ENCODE data around the gene TTC34. TPM values are rescaled to one million over a fixed set of nuclear protein-coding genes. Genes with fewer than 3 reads are reported as not detected.

The TTC34 gene
- total and polyA plus RNA-seq, 3 donors from 2014 or later = 3.0 to 5.2 (median 4.1) TPM

DNA sequence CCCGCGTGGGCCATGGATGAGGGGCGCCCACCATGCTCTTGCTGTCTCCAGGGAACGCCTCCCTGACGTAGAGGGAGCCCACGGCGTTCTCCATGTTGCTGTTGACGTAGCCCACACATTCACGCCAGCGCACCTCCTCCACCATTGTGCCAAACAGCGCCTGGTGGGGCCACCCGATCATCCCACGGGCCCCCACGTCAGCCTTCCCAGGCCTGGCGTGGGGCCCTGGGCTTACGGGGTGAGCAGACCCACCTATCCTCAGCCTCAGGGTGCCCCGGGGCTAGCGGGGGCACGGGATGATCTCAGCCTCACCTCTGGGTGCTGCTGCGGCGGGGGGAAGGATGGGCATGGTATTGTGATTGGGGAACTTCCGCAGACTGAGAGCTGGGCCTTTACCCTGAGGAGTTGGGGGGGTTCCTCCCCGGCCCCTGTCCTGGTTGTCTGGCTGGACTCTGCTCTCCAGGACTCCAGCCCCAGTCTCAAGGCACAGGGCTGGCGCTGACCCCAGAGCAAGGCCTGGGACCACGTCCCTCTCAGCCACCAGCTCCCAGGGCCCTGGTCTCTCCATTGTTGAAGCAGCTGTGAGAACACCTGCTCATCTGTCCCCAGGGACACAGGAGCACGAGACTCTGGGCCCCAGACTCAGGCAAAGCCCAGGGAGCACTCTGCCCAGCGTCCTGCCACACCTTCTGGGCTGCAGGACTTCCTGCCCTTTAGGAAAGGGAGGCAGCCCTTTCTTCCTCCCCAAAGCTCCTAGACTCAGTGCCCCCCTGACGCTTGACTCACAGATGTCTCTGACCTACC lies 204.8 kb downstream of the TTC34 start:
- intact Hi-C loops (cut with DNase I; ENCODE audit: low total_unique reads) = no loop called here
- no peak for DNase-seq
- Histone ChIP-seq H3K9me3 (no peaks in the 10 kb centered on the region), H3K27ac (no peak overlapping the region), H3K36me3 (ENCODE audit: low read depth, missing control alignments) (no peaks in the 10 kb centered on the region), H3K4me1 (peaks cover 12% of the 10 kb centered on the region), H3K4me3 (no peak overlapping the region), H3K27me3 (no peaks in the 10 kb centered on the region)
- no peak for TF ChIP-seq POLR2A (IDR thresholded peaks at IDR 0.05)
- TF ChIP-seq, protein P1, sequence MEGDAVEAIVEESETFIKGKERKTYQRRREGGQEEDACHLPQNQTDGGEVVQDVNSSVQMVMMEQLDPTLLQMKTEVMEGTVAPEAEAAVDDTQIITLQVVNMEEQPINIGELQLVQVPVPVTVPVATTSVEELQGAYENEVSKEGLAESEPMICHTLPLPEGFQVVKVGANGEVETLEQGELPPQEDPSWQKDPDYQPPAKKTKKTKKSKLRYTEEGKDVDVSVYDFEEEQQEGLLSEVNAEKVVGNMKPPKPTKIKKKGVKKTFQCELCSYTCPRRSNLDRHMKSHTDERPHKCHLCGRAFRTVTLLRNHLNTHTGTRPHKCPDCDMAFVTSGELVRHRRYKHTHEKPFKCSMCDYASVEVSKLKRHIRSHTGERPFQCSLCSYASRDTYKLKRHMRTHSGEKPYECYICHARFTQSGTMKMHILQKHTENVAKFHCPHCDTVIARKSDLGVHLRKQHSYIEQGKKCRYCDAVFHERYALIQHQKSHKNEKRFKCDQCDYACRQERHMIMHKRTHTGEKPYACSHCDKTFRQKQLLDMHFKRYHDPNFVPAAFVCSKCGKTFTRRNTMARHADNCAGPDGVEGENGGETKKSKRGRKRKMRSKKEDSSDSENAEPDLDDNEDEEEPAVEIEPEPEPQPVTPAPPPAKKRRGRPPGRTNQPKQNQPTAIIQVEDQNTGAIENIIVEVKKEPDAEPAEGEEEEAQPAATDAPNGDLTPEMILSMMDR (IDR thresholded peaks at IDR 0.05) = no peak
- WGBS, 2 donors = 84 to 95% methylated on average over 18 to 22 of the region's 28 CpGs

DNA sequence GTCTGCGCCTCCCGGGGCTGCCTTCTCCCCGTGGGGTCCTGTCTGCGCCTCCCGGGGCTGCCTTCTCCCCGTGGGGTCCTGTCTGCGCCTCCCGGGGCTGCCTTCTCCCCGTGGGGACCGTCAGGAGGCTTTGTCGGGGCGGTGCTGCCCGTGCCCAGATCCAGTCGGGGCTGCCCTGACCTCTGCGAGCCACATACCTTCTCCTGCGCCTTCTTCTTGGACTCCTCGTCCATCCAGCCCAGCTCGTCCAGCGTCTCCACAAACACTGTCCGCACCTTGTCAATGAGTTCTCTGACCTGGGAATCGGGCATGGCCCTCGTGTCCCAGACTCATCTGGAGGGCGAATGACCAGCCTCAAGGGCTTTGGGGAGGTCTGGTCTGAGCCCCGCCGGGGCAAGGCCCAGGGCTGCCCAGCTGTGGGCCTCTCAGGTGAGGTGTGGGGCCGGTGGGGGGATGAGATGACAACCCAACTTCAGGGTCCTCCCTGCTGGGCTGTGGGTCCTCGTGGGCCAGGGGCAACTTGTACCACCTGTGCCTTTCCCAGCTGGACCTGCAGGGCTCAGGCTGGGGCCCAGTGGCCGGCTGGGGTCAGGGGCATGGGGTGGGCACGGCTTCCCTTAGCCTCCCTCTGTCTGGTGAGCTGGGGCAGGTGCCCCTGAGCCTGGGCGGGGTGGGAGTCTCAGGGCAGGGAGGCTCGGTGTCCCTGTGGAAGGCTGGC lies 205.5 kb downstream of the TTC34 start:
- Histone ChIP-seq H3K27me3 (no peaks in the 10 kb centered on the region), H3K27ac (no peak overlapping the region), H3K9me3 (no peaks in the 10 kb centered on the region), H3K4me1 (peaks cover 12% of the 10 kb centered on the region), H3K4me3 (no peak overlapping the region), H3K36me3 (ENCODE audit: low read depth, missing control alignments) (no peaks in the 10 kb centered on the region)
- TF ChIP-seq, protein P1 (IDR thresholded peaks at IDR 0.05) = no peak
- DNase-seq = no peak
- WGBS, 2 donors = 89 to 93% methylated on average over 20 to 31 of the region's 31 CpGs
- intact Hi-C loops (cut with DNase I; ENCODE audit: low total_unique reads) = no loop called here

DNA sequence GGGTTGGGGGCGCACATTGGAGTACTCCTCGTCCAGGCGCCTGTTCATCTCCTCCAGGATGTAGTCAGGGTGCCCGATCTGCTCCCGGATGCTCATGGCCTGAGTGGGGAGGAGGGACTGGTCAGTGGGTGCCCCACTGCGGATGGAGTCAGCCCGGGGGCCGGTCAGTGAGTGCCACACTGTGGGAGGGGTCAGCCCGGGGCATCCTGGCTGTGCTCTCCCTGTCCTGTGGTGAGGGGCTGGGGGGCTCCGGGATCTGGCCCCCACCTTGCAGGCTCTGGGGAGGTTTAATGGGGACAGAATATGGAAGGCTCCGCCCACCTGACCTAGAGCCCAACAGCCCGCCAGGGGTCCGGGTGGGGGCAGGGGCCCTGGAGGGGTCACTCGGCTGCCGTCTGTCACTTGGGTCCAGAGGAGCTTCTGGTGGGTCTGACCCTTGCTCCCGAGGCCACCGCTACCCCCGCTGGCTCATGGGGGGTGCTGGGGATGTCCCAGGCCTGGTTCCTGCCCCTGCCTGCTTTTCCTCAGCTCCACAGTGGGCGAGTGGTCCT lies 206.2 kb downstream of the TTC34 start:
- DNase-seq = no peak
- Histone ChIP-seq H3K27me3 (no peaks in the 10 kb centered on the region), H3K36me3 (ENCODE audit: low read depth, missing control alignments) (no peaks in the 10 kb centered on the region), H3K4me3 (no peak overlapping the region), H3K9me3 (no peaks in the 10 kb centered on the region), H3K27ac (no peak overlapping the region), H3K4me1 (peaks cover 12% of the 10 kb centered on the region)
- 84 to 85% methylated on average over 6 to 19 of the region's 19 CpGs for WGBS, 2 donors
- no peak for TF ChIP-seq POLR2A (IDR thresholded peaks at IDR 0.05)
- TF ChIP-seq, protein P1 (IDR thresholded peaks at IDR 0.05) = no peak
- intact Hi-C loops (cut with DNase I; ENCODE audit: low total_unique reads) = no loop called here

DNA sequence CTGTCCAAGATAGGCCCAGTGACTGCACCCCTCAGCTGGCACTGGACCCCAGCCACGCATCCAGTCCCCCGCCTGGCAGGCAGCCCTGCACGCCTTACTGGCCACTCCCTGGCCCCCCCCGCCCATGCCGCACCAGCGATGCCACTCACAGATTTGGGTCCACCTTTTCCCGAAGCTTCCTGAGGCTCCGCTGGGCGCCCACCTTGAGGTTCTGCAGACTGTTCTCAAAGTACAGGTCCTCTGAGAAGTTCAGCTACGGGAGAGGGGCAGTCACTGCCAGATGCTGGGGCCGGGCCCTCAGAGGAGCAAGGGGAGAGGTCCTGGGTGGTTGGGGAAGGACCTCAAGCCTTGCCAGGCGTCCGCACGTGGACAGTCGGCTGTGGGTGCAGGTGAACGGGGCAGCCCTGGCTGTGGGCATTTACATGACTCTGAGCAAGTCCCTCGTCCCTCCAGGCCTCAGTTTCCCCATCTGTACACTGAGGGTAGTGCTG lies 206.8 kb downstream of the TTC34 start:
- TF ChIP-seq, protein P1 (IDR thresholded peaks at IDR 0.05) = no peak
- TF ChIP-seq POLR2A (IDR thresholded peaks at IDR 0.05) = no peak
- 92 to 93% methylated on average over 14 to 17 of the region's 17 CpGs for WGBS, 2 donors
- no peak overlapping the region for H3K4me3 ChIP-seq
- intact Hi-C loops (cut with DNase I; ENCODE audit: low total_unique reads) = no loop called here
- H3K27ac ChIP-seq = no peak overlapping the region
- no peaks in the 10 kb centered on the region for H3K36me3 ChIP-seq (ENCODE audit: low read depth, missing control alignments)
- no peaks in the 10 kb centered on the region for H3K27me3 ChIP-seq
- no peak for DNase-seq
- H3K4me1 ChIP-seq = peaks cover 12% of the 10 kb centered on the region
- H3K9me3 ChIP-seq = no peaks in the 10 kb centered on the region
